H9 (cell line): ENCODE results near the gene ZNF883. TPM values are rescaled to one million over a fixed set of nuclear protein-coding genes. Genes with fewer than 3 reads are reported as not detected.

ENCODE experiments used
- DNase-seq: peaks from one replicate; pipeline ENCODE4 v3.0.0-alpha.2; 2017
- H2AFZ ChIP-seq: one replicate; pipeline ENCODE4 v1.6.1; 2013; ENCODE audit warnings: mild to moderate bottlenecking, low read length, control low read depth, moderate library complexity
- H2AK5ac ChIP-seq: 2 replicates; pipeline ENCODE4 v1.6.1; 2013; ENCODE audit warnings: low read length, control low read depth, mixed read lengths; ENCODE audit not compliant: insufficient read length
- H2BK120ac ChIP-seq: one replicate; pipeline ENCODE4 v1.6.1; 2013; ENCODE audit warnings: low read depth, mild to moderate bottlenecking, low read length, control low read depth, inconsistent platforms; ENCODE audit not compliant: poor library complexity, severe bottlenecking
- H2BK12ac ChIP-seq: 2 replicates; pipeline ENCODE4 v1.6.1; 2013; ENCODE audit warnings: low read length, control low read depth, mixed read lengths, low read depth; ENCODE audit not compliant: insufficient read length
- H2BK15ac ChIP-seq: 2 replicates; pipeline ENCODE4 v1.6.1; 2013; ENCODE audit warnings: low read depth, low read length, control low read depth
- H2BK20ac ChIP-seq: one replicate; pipeline ENCODE4 v1.6.1; 2013; ENCODE audit warnings: low read depth, mild to moderate bottlenecking, low read length, control low read depth, inconsistent platforms; ENCODE audit not compliant: poor library complexity, severe bottlenecking
- H2BK5ac ChIP-seq: 2 replicates; pipeline ENCODE4 v1.6.1; 2013; ENCODE audit warnings: low read length, control low read depth, mixed read lengths; ENCODE audit not compliant: insufficient read length
- H3K14ac ChIP-seq: 2 replicates; pipeline ENCODE4 v1.6.1; 2013; ENCODE audit warnings: low read length, control low read depth; ENCODE audit not compliant: insufficient read depth
- H3K18ac ChIP-seq: 2 replicates; pipeline ENCODE4 v1.6.1; 2013; ENCODE audit warnings: low read depth, mild to moderate bottlenecking, mixed read lengths, low read length, control low read depth; ENCODE audit not compliant: insufficient read length
- H3K23ac ChIP-seq: 2 replicates; pipeline ENCODE4 v1.6.1; 2013; ENCODE audit warnings: low read length, control low read depth, mixed read lengths, low read depth; ENCODE audit not compliant: insufficient read length
- H3K23me2 ChIP-seq: 2 replicates; pipeline ENCODE4 v1.6.1; 2013; ENCODE audit warnings: low read depth, mild to moderate bottlenecking, mixed read lengths, low read length, control low read depth; ENCODE audit not compliant: insufficient read length, poor library complexity, severe bottlenecking
- H3K27ac ChIP-seq: 2 replicates; pipeline ENCODE4 v1.5.1; 2013; ENCODE audit warnings: low read length, control low read depth, mixed read lengths, low read depth; ENCODE audit not compliant: insufficient read length
- H3K27me3 ChIP-seq: 2 replicates; pipeline ENCODE4 v1.6.1; 2013; ENCODE audit warnings: low read length, control low read depth, inconsistent platforms; ENCODE audit not compliant: insufficient read depth
- H3K4ac ChIP-seq: 2 replicates; pipeline ENCODE4 v1.6.1; 2013; ENCODE audit warnings: low read depth, mild to moderate bottlenecking, control low read depth, inconsistent platforms, low read length, moderate library complexity
- H3K4me1 ChIP-seq: 2 replicates; pipeline ENCODE4 v1.6.1; 2013; ENCODE audit warnings: low read length, control low read depth, inconsistent platforms; ENCODE audit not compliant: insufficient read depth
- H3K4me2 ChIP-seq: 2 replicates; pipeline ENCODE4 v1.6.1; 2013; ENCODE audit warnings: low read length, control low read depth, mixed read lengths; ENCODE audit not compliant: insufficient read length, insufficient read depth
- H3K56ac ChIP-seq: 2 replicates; pipeline ENCODE4 v1.6.1; 2013; ENCODE audit warnings: low read depth, mild to moderate bottlenecking, mixed read lengths, low read length, control low read depth; ENCODE audit not compliant: insufficient read length
- H3K79me1 ChIP-seq: 2 replicates; pipeline ENCODE4 v1.6.1; 2013; ENCODE audit warnings: low read depth, mild to moderate bottlenecking, moderate library complexity, low read length, control low read depth, inconsistent platforms; ENCODE audit not compliant: insufficient read depth, poor library complexity, severe bottlenecking
- H3K79me2 ChIP-seq: 2 replicates; pipeline ENCODE4 v1.6.1; 2013; ENCODE audit warnings: low read length, control low read depth, inconsistent platforms; ENCODE audit not compliant: insufficient read depth
- H3K9ac ChIP-seq: 2 replicates; pipeline ENCODE4 v1.6.1; 2013; ENCODE audit warnings: low read length, control low read depth, mixed read lengths; ENCODE audit not compliant: insufficient read length; ENCODE audit errors: extremely low read depth
- H3K9me3 ChIP-seq: one replicate; pipeline ENCODE4 v1.6.1; 2013; ENCODE audit warnings: low read depth, low read length, inconsistent platforms; ENCODE audit not compliant: control insufficient read depth
- H3T11ph ChIP-seq: one replicate; pipeline ENCODE4 v1.6.1; 2013; ENCODE audit warnings: mild to moderate bottlenecking, low read length, control low read depth, inconsistent platforms
- H4K20me1 ChIP-seq: one replicate; pipeline ENCODE4 v1.6.1; 2013; ENCODE audit not compliant: control insufficient read depth, insufficient read length, insufficient read depth
- H4K5ac ChIP-seq: 2 replicates; pipeline ENCODE4 v1.6.1; 2013; ENCODE audit warnings: low read depth, mild to moderate bottlenecking, mixed read lengths, low read length, control low read depth; ENCODE audit not compliant: insufficient read length
- H4K8ac ChIP-seq: replicated peaks from 2 replicates; pipeline ENCODE4 v1.6.1; 2013; ENCODE audit warnings: low read length, control low read depth, mixed read lengths, low read depth; ENCODE audit not compliant: insufficient read length
- H4K91ac ChIP-seq: 2 replicates; pipeline ENCODE4 v1.6.1; 2013; ENCODE audit warnings: low read depth, mild to moderate bottlenecking, moderate library complexity, mixed read lengths, low read length, control low read depth; ENCODE audit not compliant: insufficient read length
- H3K27ac Mint-ChIP-seq, 3 experiments: 2 replicates in 2 of 3; 3 replicates in 1 of 3; pipeline ENCODE4 v1.8.0; 2020 to 2021; ENCODE audit warnings: mixed read lengths in 3 of 3, mild to moderate bottlenecking in 1 of 3, moderate library complexity in 1 of 3
- H3K27me3 Mint-ChIP-seq: 2 replicates; pipeline ENCODE4 v1.8.0; 2021; ENCODE audit warnings: low read depth, mild to moderate bottlenecking, moderate library complexity, mixed read lengths
- H3K36me3 Mint-ChIP-seq, 3 experiments: 2 replicates in 2 of 3; 3 replicates in 1 of 3; pipeline ENCODE4 v1.8.0; 2020 to 2021; ENCODE audit warnings: low read depth in 3 of 3, mixed read lengths in 3 of 3; ENCODE audit not compliant: insufficient read depth in 1 of 3
- H3K4me1 Mint-ChIP-seq, 2 experiments: 2 replicates each; pipeline ENCODE4 v1.8.0; 2020; ENCODE audit warnings: mixed read lengths in 2 of 2
- H3K4me3 Mint-ChIP-seq, 2 experiments: 2 replicates in 1 of 2; 3 replicates in 1 of 2; pipeline ENCODE4 v1.8.0; 2020 to 2021; ENCODE audit warnings: mild to moderate bottlenecking in 2 of 2, mixed read lengths in 2 of 2, moderate library complexity in 1 of 2
- H3K9me3 Mint-ChIP-seq, 2 experiments: 2 replicates in 1 of 2; 3 replicates in 1 of 2; pipeline ENCODE4 v1.8.0; 2020; ENCODE audit warnings: mild to moderate bottlenecking in 2 of 2, mixed read lengths in 2 of 2, moderate library complexity in 1 of 2
- WGBS: extraction: QIAGEN DNeasy Blood & Tissue Kit; methylation state at CpG from one replicate; pipeline ENCODE4 v1.1.7; 2013; ENCODE audit warnings: missing lambda C conversion rate, low lambda C conversion rate, mixed read lengths; ENCODE audit not compliant: insufficient read length; ENCODE audit errors: extremely low coverage; 5-methylcytosine and 5-hydroxymethylcytosine counted together
- total RNA-seq: library from RNA; stranded (reverse); gene quantifications from 2 replicates; pipeline ENCODE4 v1.2.1, GENCODE V29; 2021
- TF ChIP-seq, protein P1 (sequence below): fragments of 200-600 bp; sonication (generic); conservative IDR thresholded peaks from 3 replicates; pipeline ENCODE4 v1.8.0; 2021; ENCODE audit warnings: antibody characterized with exemption, mild to moderate bottlenecking

ZNF883 gene
- total RNA-seq, 1 experiment from 2014 or later, result 13.2 TPM

DNA sequence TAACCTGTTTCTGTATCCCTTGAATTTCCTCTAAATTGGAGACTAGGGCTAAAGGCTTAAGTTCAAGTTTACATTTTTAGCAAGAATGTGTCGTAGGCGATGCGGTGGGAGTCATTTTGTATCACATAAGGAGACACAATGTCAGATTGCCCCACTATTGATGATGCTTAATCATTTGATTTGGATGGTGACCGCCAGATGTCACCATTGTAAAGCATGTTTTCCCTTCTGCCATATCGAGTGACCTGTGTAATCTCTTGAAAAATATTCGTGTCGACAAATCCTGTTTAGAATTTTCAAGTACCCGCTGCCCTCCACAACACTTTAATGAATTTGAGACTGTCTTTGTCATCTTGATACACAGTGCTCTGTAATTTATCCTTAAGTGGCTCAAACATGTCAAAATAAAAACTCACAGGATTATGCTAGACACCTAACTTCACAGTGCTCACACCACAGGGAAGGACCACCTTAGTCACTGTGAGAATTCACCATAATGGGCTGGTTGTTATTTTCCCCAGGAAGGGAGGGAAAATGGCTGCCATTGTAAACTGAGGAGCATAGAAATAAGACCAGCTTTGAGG lies 86.8 kb downstream of the ZNF883 start:
- Histone ChIP-seq H3K56ac (no peak overlapping the region), H4K20me1 (no peaks in the 10 kb centered on the region), H3K18ac (no peak overlapping the region), H3K23ac (peak overlapping the region; percentile 44), H2BK15ac (no peak overlapping the region), H3K79me2 (no peaks in the 10 kb centered on the region), H2BK20ac (no peak overlapping the region), H2AFZ (peak overlapping the region; percentile 27), H3K23me2 (no peaks in the 10 kb centered on the region), H4K8ac (no peak overlapping the region), H3K4me2 (no peak overlapping the region), H4K5ac (peak overlapping the region; percentile 58), H2BK5ac (peak overlapping the region; percentile 5), H3K9me3 (no peaks in the 10 kb centered on the region), H3T11ph (no peak overlapping the region), H3K4me1 (no peaks in the 10 kb centered on the region), H3K9ac (no peak overlapping the region), H3K14ac (no peak overlapping the region), H2BK120ac (no peak overlapping the region), H3K4ac (no peak overlapping the region), H4K91ac (no peak overlapping the region), H2AK5ac (no peak overlapping the region), H3K27ac (no peak overlapping the region), H3K79me1 (no peaks in the 10 kb centered on the region), H2BK12ac (no peak overlapping the region), H3K27me3 (no peaks in the 10 kb centered on the region)
- Mint-ChIP-seq H3K36me3 (no peaks in the 10 kb centered on the region), H3K27me3 (peaks cover 24% of the 10 kb centered on the region), H3K4me3 (no peak overlapping the region), H3K9me3 (peaks cover 0 to 7% of the 10 kb centered on the region in 2 experiments; a peak in 2 of 5 replicates), H3K27ac (peak overlapping the region in 1 of 3 experiments; percentile 3; a peak in 2 of 7 replicates), H3K4me1 (peaks cover 3% of the 10 kb centered on the region in 2 experiments)
- TF ChIP-seq, protein P1, sequence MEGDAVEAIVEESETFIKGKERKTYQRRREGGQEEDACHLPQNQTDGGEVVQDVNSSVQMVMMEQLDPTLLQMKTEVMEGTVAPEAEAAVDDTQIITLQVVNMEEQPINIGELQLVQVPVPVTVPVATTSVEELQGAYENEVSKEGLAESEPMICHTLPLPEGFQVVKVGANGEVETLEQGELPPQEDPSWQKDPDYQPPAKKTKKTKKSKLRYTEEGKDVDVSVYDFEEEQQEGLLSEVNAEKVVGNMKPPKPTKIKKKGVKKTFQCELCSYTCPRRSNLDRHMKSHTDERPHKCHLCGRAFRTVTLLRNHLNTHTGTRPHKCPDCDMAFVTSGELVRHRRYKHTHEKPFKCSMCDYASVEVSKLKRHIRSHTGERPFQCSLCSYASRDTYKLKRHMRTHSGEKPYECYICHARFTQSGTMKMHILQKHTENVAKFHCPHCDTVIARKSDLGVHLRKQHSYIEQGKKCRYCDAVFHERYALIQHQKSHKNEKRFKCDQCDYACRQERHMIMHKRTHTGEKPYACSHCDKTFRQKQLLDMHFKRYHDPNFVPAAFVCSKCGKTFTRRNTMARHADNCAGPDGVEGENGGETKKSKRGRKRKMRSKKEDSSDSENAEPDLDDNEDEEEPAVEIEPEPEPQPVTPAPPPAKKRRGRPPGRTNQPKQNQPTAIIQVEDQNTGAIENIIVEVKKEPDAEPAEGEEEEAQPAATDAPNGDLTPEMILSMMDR, result peak; percentile 70
- DNase-seq, result peak; percentile 37
- no CpG with 5 or more reads among the region's 8 CpGs for WGBS
